ENCODE measurements around the gene C19orf25.

- no peak for TF ChIP-seq POLR2A (IDR thresholded peaks at IDR 0.05)
- TF ChIP-seq, protein P1, sequence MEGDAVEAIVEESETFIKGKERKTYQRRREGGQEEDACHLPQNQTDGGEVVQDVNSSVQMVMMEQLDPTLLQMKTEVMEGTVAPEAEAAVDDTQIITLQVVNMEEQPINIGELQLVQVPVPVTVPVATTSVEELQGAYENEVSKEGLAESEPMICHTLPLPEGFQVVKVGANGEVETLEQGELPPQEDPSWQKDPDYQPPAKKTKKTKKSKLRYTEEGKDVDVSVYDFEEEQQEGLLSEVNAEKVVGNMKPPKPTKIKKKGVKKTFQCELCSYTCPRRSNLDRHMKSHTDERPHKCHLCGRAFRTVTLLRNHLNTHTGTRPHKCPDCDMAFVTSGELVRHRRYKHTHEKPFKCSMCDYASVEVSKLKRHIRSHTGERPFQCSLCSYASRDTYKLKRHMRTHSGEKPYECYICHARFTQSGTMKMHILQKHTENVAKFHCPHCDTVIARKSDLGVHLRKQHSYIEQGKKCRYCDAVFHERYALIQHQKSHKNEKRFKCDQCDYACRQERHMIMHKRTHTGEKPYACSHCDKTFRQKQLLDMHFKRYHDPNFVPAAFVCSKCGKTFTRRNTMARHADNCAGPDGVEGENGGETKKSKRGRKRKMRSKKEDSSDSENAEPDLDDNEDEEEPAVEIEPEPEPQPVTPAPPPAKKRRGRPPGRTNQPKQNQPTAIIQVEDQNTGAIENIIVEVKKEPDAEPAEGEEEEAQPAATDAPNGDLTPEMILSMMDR (IDR thresholded peaks at IDR 0.05) = no peak
These were observed 9.0 kb downstream of the C19orf25 start for GRCh38 chr19:1470055-1470304.
